Stimulated activated memory B cell treated with anti-CD40 and anti-IgM and Interleukin-4, amounts not matched to agents 10 μg/mL and 1 μg/mL and 100 μg/mL, for 72 hours (primary cell): Measurements from ENCODE around the gene CMKLR1.

Experiments used
- ATAC-seq: fragments of 150-1000 bp; cut with Tn5 transposase; 2 replicates; pipeline ENCODE4 v1.10.0; 2021
- H3K27ac Mint-ChIP-seq: one replicate; pipeline ENCODE4 v1.8.0; 2022; ENCODE audit warnings: mild to moderate bottlenecking, mixed read lengths
- H3K27me3 Mint-ChIP-seq: one replicate; pipeline ENCODE4 v1.8.0; 2022; ENCODE audit warnings: mixed read lengths
- H3K36me3 Mint-ChIP-seq: one replicate; pipeline ENCODE4 v1.8.0; 2022; ENCODE audit warnings: mixed read lengths
- H3K4me1 Mint-ChIP-seq: one replicate; pipeline ENCODE4 v1.8.0; 2022; ENCODE audit warnings: mixed read lengths
- H3K4me3 Mint-ChIP-seq: one replicate; pipeline ENCODE4 v1.8.0; 2022; ENCODE audit warnings: mild to moderate bottlenecking, moderate library complexity, mixed read lengths
- H3K9me3 Mint-ChIP-seq: one replicate; pipeline ENCODE4 v1.8.0; 2022; ENCODE audit warnings: mixed read lengths

The CMKLR1 gene

DNA sequence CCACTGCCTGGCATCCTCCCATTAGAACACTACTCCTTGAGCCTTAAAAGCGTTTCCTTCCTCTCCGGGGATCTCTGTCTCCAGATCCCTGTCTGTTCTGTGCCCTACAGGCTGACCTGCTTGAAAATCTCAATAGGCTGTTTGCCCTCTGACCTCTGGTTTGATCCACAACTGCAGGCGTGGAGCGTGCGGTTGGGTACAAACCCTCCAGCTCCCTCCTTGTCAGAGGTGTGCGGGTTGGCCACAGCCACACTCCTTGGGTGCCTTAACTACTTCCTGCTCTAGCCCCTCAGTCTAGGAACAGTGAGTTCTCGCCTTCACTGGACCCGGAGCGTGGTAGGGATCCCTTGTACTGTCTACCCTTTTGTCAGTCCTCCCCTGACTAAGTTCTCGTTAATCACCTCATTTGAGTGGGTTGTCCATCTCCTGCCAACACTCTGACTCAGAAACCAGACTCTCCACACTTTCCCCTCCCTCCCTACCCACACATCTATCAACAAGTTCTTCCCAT is 33.1 kb downstream of the CMKLR1 start:
- H3K4me1 Mint-ChIP-seq, result peaks cover 6% of the 10 kb centered on the region
- no peaks in the 10 kb centered on the region for H3K9me3 Mint-ChIP-seq
- ATAC-seq, result no peak
- H3K4me3 Mint-ChIP-seq, result no peak overlapping the region
- H3K27me3 Mint-ChIP-seq, result peaks cover 71% of the 10 kb centered on the region
- H3K27ac Mint-ChIP-seq, result no peak overlapping the region
- H3K36me3 Mint-ChIP-seq, result no peaks in the 10 kb centered on the region

DNA sequence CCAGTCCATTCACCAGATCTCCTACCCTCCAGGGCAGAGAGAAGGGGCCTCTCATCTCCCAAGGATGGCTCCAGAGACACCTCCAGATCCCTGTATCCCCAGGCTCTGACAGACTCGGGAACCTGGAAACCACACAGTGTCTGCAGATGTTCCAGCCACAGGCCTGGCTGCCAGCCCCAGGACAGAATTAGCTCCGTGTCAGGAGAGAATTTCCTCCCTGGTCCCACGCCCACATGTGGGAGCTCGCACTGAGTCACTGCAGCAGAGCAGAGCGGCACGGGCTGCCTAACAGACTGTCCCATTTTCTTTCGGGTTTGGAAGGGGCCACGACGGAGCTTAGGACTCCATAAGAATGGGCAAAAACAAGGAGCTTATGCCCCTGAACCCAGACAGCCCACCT is 33.6 kb downstream of the CMKLR1 start:
- Mint-ChIP-seq H3K4me3 (no peak overlapping the region), H3K27me3 (peaks cover 71% of the 10 kb centered on the region), H3K27ac (no peak overlapping the region), H3K9me3 (no peaks in the 10 kb centered on the region), H3K4me1 (peaks cover 6% of the 10 kb centered on the region), H3K36me3 (no peaks in the 10 kb centered on the region)
- no peak for ATAC-seq

DNA sequence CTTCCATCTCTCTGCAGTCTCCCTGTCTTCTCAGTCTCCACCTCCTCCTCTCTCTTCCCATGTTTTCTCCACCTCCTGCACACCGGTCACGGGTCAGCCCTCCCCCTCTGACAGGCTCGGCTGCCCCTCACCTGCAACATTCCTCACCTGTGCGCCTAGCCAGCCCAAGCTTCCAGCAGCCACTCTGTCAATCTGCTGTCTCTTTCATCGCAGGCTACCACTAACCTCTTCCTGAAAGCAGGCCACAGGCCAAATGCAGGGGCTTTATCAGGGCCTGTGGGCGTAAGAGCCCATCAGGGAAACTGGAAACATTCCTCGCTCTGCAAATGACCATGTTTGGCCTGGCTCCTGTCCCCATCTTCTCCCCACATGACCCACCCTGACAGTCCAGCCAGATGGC is 34.5 kb downstream of the CMKLR1 start:
- no peaks in the 10 kb centered on the region for H3K36me3 Mint-ChIP-seq
- no peak for ATAC-seq
- no peak overlapping the region for H3K4me3 Mint-ChIP-seq
- H3K27me3 Mint-ChIP-seq, result peaks cover 65% of the 10 kb centered on the region
- peaks cover under 1% of the 10 kb centered on the region for H3K4me1 Mint-ChIP-seq
- no peaks in the 10 kb centered on the region for H3K9me3 Mint-ChIP-seq
- no peak overlapping the region for H3K27ac Mint-ChIP-seq

DNA sequence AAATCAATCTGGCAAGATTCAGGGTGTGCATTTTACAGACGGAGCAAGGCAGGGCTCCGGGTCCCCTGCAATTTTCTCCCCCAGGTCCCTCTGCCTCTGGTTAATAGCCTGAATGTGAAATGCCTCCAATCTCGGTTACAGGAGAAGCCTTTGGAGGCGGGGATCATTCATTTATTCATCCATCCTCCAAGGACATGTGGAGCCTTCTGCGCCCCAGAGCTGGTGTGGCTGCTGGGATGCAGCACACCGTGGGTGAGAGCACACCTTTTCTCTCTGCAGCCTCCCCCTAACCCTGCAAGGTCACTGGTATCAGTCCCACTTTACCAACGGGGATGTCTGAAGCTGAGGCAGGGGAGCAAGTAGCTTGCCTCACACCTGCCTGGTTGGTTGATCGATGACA is 35.4 kb downstream of the CMKLR1 start:
- Mint-ChIP-seq H3K36me3 (no peaks in the 10 kb centered on the region), H3K4me1 (peaks cover under 1% of the 10 kb centered on the region), H3K27me3 (peaks cover 58% of the 10 kb centered on the region), H3K4me3 (no peak overlapping the region), H3K9me3 (no peaks in the 10 kb centered on the region), H3K27ac (no peak overlapping the region)
- no peak for ATAC-seq

DNA sequence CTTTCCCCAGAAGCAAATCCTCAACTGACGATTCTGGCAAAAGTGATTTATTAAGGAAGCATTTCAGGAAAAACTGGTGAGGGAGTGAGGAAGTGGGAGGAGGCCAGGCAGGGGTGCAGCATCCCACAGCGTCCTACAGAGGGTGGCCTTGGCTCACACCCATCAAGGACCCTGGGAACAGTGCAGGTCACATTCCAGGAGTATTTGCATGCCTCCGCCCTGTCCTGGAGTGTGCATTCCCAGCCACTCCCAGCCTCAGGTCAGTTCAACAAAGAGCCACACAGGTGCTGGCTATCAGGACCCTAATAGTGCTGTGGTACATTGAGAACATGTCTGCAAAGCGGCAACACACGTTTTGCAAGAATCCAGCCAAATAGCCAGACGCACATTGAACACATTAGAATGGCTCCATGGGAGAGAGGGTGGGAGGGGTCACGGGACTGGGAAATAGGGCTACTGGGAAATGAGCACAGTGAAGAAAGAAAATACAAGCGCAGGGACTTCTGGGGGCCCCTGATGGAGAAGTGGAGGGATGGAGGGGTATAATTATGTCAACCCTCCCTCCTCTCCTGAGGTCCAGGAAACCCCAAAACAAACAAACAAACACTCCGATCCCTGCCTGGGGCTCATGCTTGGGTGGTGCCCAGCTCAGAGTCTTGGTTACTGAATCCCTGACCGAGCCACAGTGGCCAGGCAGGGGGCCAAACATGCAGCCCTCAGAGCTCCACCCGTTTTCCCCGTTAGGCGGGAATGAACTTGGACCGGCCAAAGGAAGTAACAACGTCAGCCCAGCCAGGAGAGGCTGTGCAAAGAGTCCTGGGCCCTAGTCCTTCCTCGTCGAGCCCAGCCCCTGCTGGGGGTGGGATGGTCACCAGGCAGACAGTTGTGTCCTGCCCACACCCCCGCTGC is 36.5 kb downstream of the CMKLR1 start:
- H3K27me3 Mint-ChIP-seq, result peaks cover 56% of the 10 kb centered on the region
- no peak overlapping the region for H3K27ac Mint-ChIP-seq

DNA sequence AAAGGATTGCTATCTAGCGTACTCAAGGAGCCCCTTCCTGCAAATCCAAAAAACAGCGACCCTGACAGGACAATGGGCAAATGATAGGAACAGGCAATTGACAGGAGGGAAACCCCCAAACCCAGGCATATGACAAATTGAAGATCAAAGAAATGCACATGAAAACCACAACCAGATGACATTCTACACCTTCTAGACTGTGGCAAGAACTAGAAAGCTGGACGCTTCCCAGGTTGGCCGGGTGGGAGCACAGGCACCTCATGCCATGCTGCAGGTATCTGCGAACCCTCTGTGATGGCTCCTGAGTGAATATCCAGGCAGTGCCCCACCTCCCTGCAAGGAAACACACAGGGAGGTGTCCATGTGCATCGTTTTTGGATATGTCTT is 37.1 kb downstream of the CMKLR1 start:
- no peaks in the 10 kb centered on the region for H3K36me3 Mint-ChIP-seq
- peaks cover 4% of the 10 kb centered on the region for H3K4me1 Mint-ChIP-seq
- no peak for ATAC-seq
- H3K9me3 Mint-ChIP-seq, result peaks cover 2% of the 10 kb centered on the region
- no peak overlapping the region for H3K4me3 Mint-ChIP-seq
- H3K27ac Mint-ChIP-seq, result no peak overlapping the region
- peaks cover 56% of the 10 kb centered on the region for H3K27me3 Mint-ChIP-seq

More for the DNA sequence above, 36.5 kb downstream of the CMKLR1 start:
- peaks cover 2% of the 10 kb centered on the region for H3K9me3 Mint-ChIP-seq
- ATAC-seq, result no peak
- H3K4me1 Mint-ChIP-seq, result peaks cover 4% of the 10 kb centered on the region
- no peak overlapping the region for H3K4me3 Mint-ChIP-seq
- no peaks in the 10 kb centered on the region for H3K36me3 Mint-ChIP-seq

DNA sequence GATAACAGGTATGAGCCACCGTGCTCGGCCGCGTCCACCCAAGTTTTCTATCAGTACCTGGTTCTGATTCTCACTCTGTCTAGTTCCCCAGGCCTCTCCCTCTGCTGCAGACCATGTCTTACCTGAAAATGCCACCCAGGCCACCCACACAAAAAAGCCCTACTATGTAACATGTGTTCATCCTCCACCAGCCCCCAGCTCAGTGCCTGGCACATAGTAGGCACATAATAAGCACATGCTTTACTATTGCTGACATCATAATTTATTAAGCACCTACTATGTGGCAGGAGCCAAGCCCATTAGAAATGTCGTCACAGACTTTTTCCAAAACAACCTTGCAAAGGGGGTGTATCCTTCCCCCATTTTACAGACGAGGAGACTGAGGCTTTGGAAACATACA is 37.8 kb downstream of the CMKLR1 start:
- H3K4me3 Mint-ChIP-seq, result no peak overlapping the region
- H3K36me3 Mint-ChIP-seq, result no peaks in the 10 kb centered on the region
- peaks cover 4% of the 10 kb centered on the region for H3K4me1 Mint-ChIP-seq
- peaks cover 2% of the 10 kb centered on the region for H3K9me3 Mint-ChIP-seq
- H3K27me3 Mint-ChIP-seq, result peaks cover 50% of the 10 kb centered on the region
- no peak overlapping the region for H3K27ac Mint-ChIP-seq
- no peak for ATAC-seq

DNA sequence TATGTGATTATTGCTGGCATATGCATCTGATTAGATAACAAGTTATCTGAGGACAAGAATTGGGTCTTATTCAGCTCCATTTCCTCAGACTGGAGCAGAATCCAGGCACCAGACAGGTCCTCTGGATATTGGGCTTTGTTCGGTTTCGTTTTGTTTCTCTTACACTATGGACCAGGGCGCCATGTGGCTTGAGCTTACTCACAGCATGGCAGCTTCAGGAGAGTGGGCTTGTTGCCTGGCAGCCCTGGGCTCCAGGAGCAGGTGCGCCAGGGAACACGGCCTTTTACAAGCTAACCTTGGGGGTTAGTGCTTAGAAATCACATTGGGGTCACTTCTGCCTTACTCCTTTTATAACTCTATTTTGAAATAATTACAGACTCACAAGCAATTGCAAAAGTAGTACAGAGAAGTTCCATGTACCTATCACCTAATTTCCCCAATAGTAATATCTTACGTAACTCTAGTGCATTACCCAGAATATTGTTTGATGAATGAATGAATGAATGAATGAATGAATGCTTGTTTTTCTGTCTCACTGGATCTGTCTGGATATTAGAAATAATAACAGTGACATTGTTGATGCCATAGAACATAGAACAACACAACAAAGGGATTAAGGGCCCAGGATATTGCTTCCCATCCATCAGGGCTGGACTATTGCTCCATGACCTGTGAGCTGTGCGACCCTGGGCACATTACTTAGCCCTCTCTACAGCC is 39.0 kb downstream of the CMKLR1 start:
- ATAC-seq, result no peak
- Mint-ChIP-seq H3K27ac (no peak overlapping the region), H3K4me1 (peaks cover 4% of the 10 kb centered on the region)

DNA sequence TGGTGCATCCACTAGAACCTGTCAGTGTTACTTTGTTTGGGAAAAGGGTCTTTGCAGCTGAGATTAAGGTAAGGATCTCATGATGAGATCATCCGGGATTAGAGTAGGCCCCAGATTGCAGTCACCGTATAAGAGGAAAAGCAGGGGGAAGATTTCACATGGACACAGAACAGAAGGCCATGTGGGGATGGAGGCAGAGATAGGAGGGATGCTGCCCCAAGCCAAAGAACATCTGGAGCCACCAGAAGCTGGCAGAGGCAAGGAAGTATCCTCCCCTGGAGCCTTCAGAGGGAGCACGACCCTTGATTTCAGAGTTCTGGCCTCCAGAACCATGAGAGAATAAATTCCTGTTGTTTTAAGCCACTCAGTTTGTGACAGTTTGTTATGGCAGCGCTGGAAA is 39.6 kb downstream of the CMKLR1 start:
- ATAC-seq, result no peak
- no peak overlapping the region for H3K4me3 Mint-ChIP-seq
- peaks cover 2% of the 10 kb centered on the region for H3K9me3 Mint-ChIP-seq
- H3K27ac Mint-ChIP-seq, result no peak overlapping the region
- peaks cover 4% of the 10 kb centered on the region for H3K4me1 Mint-ChIP-seq
- no peaks in the 10 kb centered on the region for H3K36me3 Mint-ChIP-seq
- H3K27me3 Mint-ChIP-seq, result peaks cover 41% of the 10 kb centered on the region

More for the DNA sequence above, 39.0 kb downstream of the CMKLR1 start:
- Mint-ChIP-seq H3K36me3 (no peaks in the 10 kb centered on the region), H3K27me3 (peaks cover 46% of the 10 kb centered on the region), H3K9me3 (peaks cover 2% of the 10 kb centered on the region), H3K4me3 (no peak overlapping the region)

DNA sequence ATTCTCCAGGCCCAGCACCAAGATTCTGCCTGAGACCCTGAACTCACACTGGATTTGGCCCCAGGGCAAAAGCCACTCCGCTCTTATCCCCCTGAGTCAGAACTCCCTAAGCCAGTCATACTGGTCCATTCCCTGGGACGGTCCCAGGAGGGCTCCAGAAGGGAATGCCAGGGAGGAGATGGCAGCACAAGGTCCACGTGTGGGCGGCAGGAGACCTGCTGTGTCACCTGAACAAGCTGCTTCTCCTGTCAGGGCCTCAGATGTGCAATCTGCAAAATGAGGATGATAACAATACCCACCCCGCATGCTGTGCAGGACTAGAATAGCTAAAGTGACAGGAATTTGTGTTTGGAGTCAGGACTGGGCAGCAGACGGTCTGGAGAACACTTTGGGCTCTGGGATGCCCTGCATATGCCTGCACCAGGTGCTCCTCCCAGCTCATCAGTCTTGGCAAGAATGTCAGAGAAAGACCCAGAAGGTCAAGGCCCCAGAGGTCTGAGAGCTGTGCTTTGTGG is 40.3 kb downstream of the CMKLR1 start:
- no peaks in the 10 kb centered on the region for H3K36me3 Mint-ChIP-seq
- peaks cover 2% of the 10 kb centered on the region for H3K9me3 Mint-ChIP-seq
- no peak overlapping the region for H3K27ac Mint-ChIP-seq
- peaks cover 34% of the 10 kb centered on the region for H3K27me3 Mint-ChIP-seq
- no peak overlapping the region for H3K4me3 Mint-ChIP-seq
- ATAC-seq, result no peak
- H3K4me1 Mint-ChIP-seq, result peaks cover 4% of the 10 kb centered on the region

DNA sequence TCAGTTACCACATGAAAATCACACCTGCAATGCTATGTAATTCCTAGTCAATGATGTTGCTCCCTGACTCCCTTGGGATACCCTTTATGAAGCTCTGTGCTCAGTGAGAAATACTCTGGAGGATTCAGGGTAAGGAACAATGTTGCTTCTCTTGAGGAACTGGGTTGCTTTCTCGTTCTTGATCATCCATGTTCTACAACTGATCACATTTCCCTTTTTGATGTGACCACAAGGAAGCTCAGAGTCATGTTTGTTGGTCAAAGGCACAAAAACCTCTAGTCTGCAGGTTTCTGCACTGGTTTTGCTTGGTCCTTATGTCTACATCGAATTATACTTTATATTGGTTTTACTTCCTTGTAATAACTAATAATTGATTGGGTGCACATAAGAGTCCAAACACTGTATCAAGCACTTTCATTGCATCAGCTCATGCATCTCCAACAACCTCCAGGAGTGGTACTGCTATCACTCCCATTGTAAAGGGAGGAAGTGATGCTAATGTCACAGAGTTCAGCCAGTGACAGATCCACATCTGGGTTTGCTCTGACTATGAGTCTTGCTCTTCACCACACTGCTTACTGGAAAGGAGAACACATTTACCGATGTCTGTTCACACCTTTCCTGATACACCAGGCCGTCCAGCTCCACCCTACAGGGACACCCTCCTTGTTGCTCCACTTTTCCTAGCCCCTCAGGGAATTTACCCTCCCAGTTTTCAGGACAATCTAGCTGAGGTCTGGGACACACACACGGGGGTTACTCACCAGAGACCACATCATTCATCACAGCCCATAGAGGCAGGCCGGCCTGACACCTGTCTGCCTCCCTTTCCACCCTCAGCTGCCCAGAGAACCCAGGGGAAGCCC is 41.0 kb downstream of the CMKLR1 start:
- H3K27me3 Mint-ChIP-seq, result peaks cover 30% of the 10 kb centered on the region
- H3K27ac Mint-ChIP-seq, result no peak overlapping the region
- peaks cover 4% of the 10 kb centered on the region for H3K4me1 Mint-ChIP-seq
- peaks cover 2% of the 10 kb centered on the region for H3K9me3 Mint-ChIP-seq
- peak; percentile 73 for ATAC-seq
- no peaks in the 10 kb centered on the region for H3K36me3 Mint-ChIP-seq
- no peak overlapping the region for H3K4me3 Mint-ChIP-seq

DNA sequence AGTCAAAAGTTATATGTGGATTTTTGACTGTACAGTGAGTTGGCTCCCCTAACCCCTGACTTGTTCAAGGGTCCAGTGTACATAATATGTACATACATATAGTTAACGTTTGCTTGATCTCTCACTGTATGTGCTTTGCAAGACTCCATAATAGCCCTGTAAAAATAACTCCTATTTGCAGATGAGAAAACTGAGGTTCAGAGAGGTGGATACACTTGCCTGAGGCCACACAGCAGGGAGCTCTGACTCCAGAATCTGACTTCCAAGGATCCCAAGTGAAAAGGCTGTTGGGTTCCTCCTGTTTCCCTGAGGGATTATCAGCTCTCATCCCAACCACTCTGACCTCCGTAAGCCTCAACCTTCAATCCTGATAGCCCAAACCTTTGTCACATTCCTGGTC is 41.7 kb downstream of the CMKLR1 start:
- Mint-ChIP-seq H3K4me3 (no peak overlapping the region), H3K27me3 (peaks cover 30% of the 10 kb centered on the region), H3K4me1 (peaks cover 4% of the 10 kb centered on the region), H3K9me3 (peaks cover 2% of the 10 kb centered on the region), H3K27ac (no peak overlapping the region), H3K36me3 (no peaks in the 10 kb centered on the region)
- ATAC-seq, result no peak

DNA sequence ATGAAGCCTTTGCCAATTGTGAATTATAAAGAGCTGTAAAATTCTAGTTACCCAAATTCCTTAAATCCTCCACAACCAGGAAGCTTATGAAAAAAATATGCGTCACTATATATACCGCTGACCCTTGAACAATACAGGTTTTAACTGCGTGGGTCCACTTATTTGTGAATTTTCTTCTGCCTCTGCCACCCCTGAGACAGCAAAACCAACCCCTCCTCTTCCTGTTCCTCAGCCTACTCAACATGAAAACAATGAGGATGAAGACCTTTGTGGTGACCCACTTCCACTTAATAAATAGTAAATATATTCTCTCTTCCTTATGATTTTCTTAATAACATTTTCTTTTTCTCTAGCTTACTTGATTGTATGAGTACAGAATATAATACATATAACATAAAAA is 42.2 kb downstream of the CMKLR1 start:
- Mint-ChIP-seq H3K4me1 (peaks cover 4% of the 10 kb centered on the region), H3K27ac (no peak overlapping the region), H3K9me3 (peaks cover 2% of the 10 kb centered on the region), H3K4me3 (no peak overlapping the region), H3K36me3 (no peaks in the 10 kb centered on the region), H3K27me3 (peaks cover 30% of the 10 kb centered on the region)
- ATAC-seq, result no peak

DNA sequence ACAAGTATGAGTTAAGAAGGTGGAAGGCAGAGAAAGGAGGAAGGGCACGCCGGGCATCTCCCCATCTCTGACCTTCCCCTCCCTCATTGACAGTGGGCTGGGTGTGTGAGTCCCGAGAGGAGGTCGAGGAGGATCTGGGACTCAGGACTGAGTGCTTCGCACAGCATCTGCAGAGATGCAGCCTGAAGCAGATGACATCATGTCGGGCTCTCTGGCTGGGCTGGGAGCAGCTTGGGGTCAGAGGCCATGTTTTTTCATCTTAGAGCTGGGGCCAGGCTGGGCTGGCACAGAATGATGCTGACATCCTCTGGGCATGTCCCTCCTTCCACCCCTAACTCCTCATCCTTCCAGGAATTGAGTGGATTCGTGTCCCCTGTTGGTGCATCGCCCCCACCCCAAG is 43.5 kb downstream of the CMKLR1 start:
- peaks cover 4% of the 10 kb centered on the region for H3K4me1 Mint-ChIP-seq
- no peak for ATAC-seq
- H3K27ac Mint-ChIP-seq, result no peak overlapping the region
- no peaks in the 10 kb centered on the region for H3K36me3 Mint-ChIP-seq
- H3K27me3 Mint-ChIP-seq, result peaks cover 35% of the 10 kb centered on the region
- peaks cover 2% of the 10 kb centered on the region for H3K9me3 Mint-ChIP-seq
- no peak overlapping the region for H3K4me3 Mint-ChIP-seq
